Measurements from ENCODE around the gene RFNG.

The RFNG gene

DNA sequence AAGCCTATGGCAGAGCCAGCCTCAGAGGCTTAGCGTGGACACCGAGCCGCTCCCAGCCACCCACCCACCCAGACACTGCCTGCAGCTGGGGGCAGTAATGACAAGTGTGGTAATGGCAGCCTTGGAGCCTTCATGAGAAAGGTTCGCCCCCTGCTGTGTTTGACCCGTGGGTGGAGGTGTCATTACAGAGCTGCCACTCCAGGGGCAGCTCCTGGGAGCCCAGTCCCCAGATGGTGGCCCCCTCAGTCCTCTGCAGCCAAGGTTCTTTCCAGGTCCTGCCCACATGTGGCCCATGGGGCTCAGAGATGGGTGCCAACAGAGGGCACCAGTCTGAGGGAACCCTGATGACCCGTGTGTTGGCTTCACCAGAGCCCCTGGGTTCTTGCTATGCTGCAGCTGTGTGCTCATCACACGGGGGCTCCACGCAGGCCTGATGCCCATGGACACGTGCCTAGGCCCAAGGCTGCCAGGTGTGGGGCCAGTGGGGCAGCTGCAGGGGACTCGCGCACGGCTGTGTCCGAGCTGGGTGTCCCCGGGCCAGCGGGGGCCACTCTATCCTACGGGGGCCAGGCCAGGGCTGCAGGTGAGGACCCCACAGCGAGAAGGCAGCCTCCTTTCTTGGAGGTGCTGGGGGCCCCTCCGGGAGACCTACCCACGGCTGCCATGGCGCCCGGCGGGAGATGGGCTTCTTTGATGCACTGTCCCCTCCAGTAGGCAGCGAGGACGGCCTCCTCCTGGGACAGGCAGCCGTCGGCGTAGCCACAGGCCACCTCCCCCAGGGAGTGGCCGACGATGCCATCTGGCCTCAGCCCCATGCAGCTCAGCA lies 38.3 kb upstream of the RFNG start:
- DNase-seq (ENCODE audit: low read depth), result no peak

- no peak for DNase-seq (ENCODE audit: low read depth)
These were observed 37.5 kb upstream of the RFNG start for GRCh38 chr17:82088838-82089722.

GRCh38 chr17:82087961-82088837 lies 36.6 kb upstream of the RFNG start:
- no peak for DNase-seq (ENCODE audit: low read depth)

- no peak for DNase-seq (ENCODE audit: low read depth)
These were observed 35.6 kb upstream of the RFNG start for GRCh38 chr17:82086941-82087906.

DNA sequence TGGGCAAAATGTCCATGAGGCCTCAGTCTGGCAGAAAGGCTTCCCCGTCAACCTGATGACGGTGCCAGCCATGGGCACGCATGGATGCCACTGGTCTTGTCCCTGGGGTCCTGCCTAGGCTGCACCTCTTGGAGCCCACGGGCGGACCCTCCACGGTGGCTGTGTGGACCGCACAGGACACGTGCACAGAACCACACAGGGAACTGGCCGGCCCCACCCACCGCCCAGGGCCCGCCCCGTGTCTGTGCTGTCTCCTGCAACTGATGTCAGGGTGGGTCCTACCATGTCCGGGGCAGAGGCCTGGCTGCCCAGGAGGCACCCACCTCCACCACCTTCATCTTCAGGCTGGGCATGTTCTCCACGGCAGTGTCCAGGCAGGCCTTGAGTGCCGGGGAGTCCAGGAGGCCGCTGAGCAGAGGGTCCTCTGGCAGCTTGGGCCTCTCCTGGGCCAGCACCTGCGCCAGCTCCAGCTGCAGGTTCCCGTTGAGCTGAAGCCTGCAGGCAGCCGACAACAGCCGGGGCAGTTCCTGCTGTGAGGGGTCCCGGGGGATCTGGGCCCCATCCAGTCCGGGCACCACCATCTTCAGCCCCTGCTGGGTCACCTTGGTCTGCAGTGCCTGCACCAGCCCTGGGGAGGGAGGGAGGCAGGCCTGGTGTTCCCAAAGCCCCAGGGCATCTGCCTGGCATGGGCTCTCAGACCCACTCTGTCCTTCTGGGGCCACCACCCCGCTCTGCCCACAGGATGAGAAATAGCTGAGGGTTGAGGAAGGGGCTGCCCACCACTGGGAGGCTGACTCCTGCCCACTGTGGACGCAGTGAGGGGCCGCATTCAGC lies 34.5 kb upstream of the RFNG start:
- no peak for DNase-seq (ENCODE audit: low read depth)

DNA sequence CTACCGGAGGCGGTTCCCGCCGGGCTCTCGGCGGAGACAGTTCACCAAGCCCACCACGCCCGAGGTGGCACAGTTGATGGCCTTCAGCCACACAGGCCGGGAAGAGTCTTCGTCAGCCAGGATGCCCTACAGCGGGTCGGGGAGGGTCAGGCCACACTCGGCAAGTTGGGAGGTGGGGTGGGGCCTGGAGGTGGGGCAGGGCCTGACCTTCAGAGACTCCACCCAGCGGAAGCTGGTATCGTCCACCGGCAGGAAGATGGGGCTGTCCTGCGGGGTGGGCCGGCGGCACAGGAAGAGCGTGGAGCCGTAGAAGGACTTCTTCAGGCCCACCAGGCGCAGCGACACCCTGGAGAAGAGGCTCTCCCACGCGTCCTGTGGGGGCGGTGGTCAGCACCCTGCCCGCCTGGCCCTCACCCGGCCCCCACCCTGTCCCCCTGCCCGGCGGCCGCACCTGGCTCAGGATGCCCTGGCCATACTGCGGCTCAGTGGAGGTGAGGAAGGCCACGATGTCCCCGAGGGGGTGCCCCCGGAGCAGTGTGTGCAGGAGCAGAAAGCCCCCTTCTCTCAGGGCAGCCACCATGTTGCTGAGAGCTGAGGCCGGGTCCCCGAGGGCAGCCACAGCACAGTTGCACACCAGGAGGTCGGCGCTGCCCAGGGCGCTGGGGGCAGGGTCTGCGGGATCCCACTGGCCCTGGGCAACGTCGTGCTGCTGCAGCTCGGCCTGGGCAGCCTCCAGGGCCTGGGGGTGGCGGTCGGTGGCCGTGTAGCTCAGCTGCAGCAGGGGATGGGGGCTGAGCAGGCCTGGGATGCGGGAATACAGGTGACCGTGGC lies 33.6 kb upstream of the RFNG start:
- DNase-seq (ENCODE audit: low read depth), result no peak

GRCh38 chr17:82084373-82085030 lies 32.9 kb upstream of the RFNG start:
- DNase-seq (ENCODE audit: low read depth), result no peak

DNA sequence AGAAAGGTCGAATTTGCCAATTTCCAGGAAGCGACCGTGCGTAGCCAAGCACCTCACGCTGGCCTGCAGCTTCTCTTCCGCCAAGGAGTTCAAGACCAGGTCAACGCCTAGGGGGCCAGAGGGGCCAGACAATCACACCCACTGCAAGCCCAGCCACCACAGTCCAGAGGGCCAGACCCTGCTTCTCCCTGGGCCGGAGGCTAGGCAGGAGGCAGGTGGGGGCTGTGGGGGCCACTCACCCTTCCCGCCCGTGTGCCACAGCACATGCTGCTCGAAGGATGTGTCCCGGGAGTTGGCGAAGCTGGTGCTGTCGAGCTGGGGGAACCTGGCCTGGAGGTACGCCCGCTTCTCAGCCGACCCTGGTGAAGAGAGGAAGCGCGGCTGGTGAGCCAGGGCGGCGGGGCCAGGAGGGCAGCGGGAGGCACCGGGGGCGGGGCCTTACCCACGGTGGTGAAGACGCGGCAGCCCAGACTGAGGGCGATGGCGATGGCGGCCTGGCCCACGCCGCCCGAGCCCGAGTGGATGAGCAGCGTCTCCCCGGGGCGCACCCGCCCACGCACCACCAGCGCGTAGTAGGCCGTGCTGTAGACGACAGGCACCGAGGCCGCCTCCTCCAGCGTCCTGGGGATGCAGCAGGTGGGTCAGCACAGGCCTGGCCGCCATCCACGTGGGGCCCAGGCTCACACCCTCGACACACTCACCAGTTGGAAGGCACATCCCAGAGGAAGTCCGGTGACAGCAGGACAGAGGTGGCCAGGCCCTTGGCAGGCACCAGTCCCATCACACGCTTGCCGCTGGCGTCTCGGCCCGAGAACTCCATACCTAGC lies 32.1 kb upstream of the RFNG start:
- DNase-seq (ENCODE audit: low read depth), result no peak

- DNase-seq (ENCODE audit: low read depth), result no peak
These were observed 31.4 kb upstream of the RFNG start for GRCh38 chr17:82083009-82083408.

- DNase-seq (ENCODE audit: low read depth), result no peak
These were observed 30.8 kb upstream of the RFNG start for GRCh38 chr17:82082456-82082855.

DNA sequence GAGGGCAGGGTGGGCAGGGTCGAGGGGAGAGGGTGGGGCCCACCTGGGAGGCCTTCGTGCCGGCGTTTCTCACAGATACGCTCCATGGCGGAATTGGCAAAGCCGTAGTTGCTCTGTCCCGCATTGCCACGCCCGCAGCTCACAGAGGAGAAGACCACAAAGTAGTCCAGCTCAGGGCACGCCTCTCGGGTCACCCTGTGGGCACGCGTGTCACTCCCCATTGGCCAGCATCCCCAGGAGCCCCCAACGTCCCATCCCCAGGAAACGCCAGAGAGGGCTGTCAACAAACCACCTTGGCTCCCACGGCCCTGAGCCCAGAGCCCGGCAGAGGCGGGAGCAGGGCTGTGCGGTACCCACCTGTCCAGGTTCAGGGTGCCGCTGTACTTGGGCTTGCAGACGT lies 30.4 kb upstream of the RFNG start:
- no peak for DNase-seq (ENCODE audit: low read depth)

- no peak for DNase-seq (ENCODE audit: low read depth)
These were observed 29.9 kb upstream of the RFNG start for GRCh38 chr17:82081546-82081945.

GRCh38 chr17:82080789-82081464 lies 29.3 kb upstream of the RFNG start:
- no peak for DNase-seq (ENCODE audit: low read depth)

DNA sequence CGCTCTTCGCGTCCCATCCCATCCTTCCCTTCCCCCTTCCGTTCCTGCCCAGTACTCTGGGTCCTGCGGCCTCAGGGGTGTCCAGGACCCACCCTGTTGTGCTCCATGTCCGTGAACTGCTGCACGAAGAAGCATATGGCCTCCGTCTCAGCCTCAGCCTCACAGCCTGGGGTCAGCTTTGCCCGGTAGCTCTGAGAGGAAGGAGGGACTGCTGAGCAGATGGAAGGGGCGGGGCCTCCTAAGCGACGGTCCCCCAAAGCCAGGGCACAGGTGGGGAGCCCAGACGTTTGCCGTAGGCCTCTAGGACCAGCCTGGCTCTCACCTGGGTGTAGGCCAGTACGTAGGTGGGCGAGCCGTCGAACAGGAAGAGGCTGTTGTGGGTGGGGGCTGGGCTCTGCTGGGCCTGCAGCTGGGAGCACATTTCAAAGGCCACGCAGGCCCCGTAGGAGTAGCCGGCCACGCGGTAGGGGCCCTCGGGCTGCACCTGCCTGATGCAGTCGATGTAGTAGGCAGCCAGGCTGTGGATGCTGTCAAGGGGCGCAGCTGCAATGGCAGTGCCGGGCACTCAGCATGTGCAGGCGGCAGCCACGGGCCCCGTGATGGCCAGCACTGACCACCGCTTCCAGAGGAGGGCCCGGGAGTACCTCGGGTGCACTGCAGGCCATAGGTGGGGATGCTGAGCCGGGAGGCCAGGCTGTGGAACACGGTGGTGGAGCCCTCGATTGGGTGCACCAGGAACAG lies 28.6 kb upstream of the RFNG start:
- DNase-seq (ENCODE audit: low read depth), result no peak

GRCh38 chr17:82079001-82079677 lies 27.5 kb upstream of the RFNG start:
- no peak for DNase-seq (ENCODE audit: low read depth)

DNA sequence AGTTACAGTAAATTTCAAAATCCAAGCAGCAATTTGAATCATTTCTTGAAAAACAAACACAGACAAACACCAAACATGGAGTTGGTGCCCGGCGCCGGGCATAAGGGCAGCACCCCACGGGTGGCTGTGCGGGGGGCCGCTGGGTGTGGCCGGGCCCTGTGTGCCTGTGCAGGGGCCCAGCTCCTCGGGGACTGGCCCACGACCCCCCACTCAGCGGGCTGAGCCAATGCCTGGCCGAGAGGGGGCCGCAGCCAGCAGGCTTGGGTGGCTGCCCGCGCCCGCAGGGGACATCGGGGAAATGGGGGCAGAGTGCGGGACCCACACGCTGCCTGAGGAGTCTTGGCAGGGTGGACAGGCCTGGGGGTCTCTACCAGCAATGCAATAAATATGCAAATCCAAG lies 26.8 kb upstream of the RFNG start:
- no peak for DNase-seq (ENCODE audit: low read depth)
